Spleen (tissue), 7 donors: ENCODE measurements around the gene MUC3A.

ENCODE experiments used
- POLR2A ChIP-seq, 3 donors: fragments of 450-650 bp; IDR thresholded peaks; one replicate each; pipeline ENCODE4 v1.5.1; 2017; ENCODE audit warnings: antibody characterized with exemption in 3 of 3, mild to moderate bottlenecking in 1 of 3
- POLR2AphosphoS5 ChIP-seq, 3 donors: sonication (generic); formaldehyde crosslinking; IDR thresholded peaks; one replicate each; pipeline ENCODE4 v1.5.1; 2017; ENCODE audit warnings: antibody characterized with exemption in 3 of 3
- TF ChIP-seq, protein P1 (sequence below), 11 experiments: fragments of 200-600 bp in 7 of 11; fragments of 450-650 bp in 4 of 11; sonication (generic) in 4 of 11; IDR thresholded peaks in 8 of 11; conservative IDR thresholded peaks in 3 of 11; 1 replicate in 7 of 11; 2 replicates in 4 of 11; pipeline versions ENCODE4 v1.4.0 to v1.8.0; 2016 to 2021; ENCODE audit warnings: antibody characterized with exemption in 11 of 11, inconsistent platforms in 4 of 11, mild to moderate bottlenecking in 1 of 11
- donor health status: DM: no; HTN: no; CAD: no; lungs with moderate emphysema.
- donor health status: DM: no; HTN: no; CAD: no.
- donor health status: DM: no; HTN: no; CAD: no.

DNA sequence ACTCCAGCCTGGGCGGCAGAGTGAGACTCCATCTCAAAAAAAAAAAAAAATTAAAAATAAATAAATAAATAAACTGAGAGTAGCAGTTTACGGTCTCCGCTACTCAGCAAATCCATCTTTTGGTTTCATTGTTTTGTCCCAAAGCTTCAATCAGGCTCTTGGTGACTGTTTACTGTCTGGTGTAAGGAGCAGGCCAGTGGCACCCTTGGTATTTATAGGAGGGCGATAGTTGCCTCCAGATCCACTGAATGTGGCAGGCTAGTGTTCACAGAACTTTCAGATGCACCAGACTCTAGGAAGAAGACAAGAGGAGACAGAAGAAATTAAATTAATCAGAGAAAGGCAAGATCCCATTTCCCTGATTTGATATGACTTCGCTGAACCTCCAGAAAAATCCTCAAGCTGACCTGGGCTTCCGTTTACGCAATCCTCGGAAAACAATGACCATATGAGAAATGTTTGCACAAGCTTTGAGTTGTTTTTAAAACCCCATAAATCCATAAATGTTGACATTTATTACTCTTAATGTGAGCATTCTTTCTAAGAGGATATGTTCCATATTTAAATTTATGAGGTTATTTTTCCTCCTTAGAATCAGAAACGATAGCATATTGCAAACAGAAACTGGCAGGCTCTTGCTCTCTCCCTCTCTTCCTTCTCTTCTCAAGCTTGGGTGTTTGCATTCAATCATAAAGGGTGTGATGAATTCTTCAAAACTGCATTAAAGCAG, 7.1 kb upstream of the MUC3A start:
- TF ChIP-seq, protein P1, sequence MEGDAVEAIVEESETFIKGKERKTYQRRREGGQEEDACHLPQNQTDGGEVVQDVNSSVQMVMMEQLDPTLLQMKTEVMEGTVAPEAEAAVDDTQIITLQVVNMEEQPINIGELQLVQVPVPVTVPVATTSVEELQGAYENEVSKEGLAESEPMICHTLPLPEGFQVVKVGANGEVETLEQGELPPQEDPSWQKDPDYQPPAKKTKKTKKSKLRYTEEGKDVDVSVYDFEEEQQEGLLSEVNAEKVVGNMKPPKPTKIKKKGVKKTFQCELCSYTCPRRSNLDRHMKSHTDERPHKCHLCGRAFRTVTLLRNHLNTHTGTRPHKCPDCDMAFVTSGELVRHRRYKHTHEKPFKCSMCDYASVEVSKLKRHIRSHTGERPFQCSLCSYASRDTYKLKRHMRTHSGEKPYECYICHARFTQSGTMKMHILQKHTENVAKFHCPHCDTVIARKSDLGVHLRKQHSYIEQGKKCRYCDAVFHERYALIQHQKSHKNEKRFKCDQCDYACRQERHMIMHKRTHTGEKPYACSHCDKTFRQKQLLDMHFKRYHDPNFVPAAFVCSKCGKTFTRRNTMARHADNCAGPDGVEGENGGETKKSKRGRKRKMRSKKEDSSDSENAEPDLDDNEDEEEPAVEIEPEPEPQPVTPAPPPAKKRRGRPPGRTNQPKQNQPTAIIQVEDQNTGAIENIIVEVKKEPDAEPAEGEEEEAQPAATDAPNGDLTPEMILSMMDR (IDR thresholded peaks at IDR 0.05 in 8 of 11, conservative IDR thresholded peaks at IDR 0.05 in 3 of 11) = no peak
- TF ChIP-seq POLR2A (IDR thresholded peaks at IDR 0.05) (no peak), POLR2AphosphoS5 (IDR thresholded peaks at IDR 0.05) (no peak)
